Activated T-helper 1 cell treated with anti-CD3 and anti-CD28 coated beads, Interleukin-12 subunit alpha, Interleukin-12 subunit beta, Interleukin-2, Interleukin-4 antibody, amounts not matched to agents 30 ng/mL and 10 ng/mL and 1 ng/mL, durations not matched to agents 14 hours and 24 hours and 36 hours (primary cell): ENCODE results near the gene SBNO2. TPM values are rescaled to one million over a fixed set of nuclear protein-coding genes. Genes with fewer than 3 reads are reported as not detected.

ENCODE experiments used
- DNase-seq: peaks from one replicate; pipeline ENCODE4 v3.0.0; 2021; ENCODE audit warnings: low spot score
- H3K27ac Mint-ChIP-seq: one replicate; pipeline ENCODE4 v1.8.0; 2021; ENCODE audit warnings: mild to moderate bottlenecking, mixed read lengths
- H3K27me3 Mint-ChIP-seq: one replicate; pipeline ENCODE4 v1.8.0; 2022; ENCODE audit warnings: mild to moderate bottlenecking, moderate library complexity, mixed read lengths; ENCODE audit not compliant: insufficient read depth
- H3K36me3 Mint-ChIP-seq: one replicate; pipeline ENCODE4 v1.8.0; 2021; ENCODE audit warnings: low read depth, mixed read lengths
- H3K4me1 Mint-ChIP-seq: one replicate; pipeline ENCODE4 v1.8.0; 2021; ENCODE audit warnings: low read depth, mixed read lengths
- H3K4me3 Mint-ChIP-seq: one replicate; pipeline ENCODE4 v1.8.0; 2021; ENCODE audit warnings: mild to moderate bottlenecking, moderate library complexity, mixed read lengths
- H3K9me3 Mint-ChIP-seq: one replicate; pipeline ENCODE4 v1.8.0; 2021; ENCODE audit warnings: mixed read lengths
- intact Hi-C: fragments of 100-400 bp; cut with micrococcal nuclease; formaldehyde crosslinking; loops from one replicate; pipeline ENCODE4 v1.15.1; 2024
- total RNA-seq: library from RNA; stranded (reverse); gene quantifications from 2 replicates; pipeline ENCODE4 v1.2.3, GENCODE V29; 2022

The SBNO2 gene
- total RNA-seq, 1 donor from 2014 or later, result 96.9 TPM

- intact Hi-C loops, result loop anchor here (1.0 to 5.0 kb wide), 4 partner anchors 10 to 145 kb away; partner anchors contain the start of gene GPX4
- Mint-ChIP-seq H3K36me3 (peaks cover 19% of the 10 kb centered on the region), H3K27ac (peak overlapping the region; percentile 79), H3K9me3 (no peaks in the 10 kb centered on the region), H3K4me1 (peaks cover 22% of the 10 kb centered on the region), H3K27me3 (no peaks in the 10 kb centered on the region), H3K4me3 (peak overlapping the region; percentile 90)
- no peak for DNase-seq
Measured at GRCh38 chr19:1067341-1067957, 106.6 kb downstream of the SBNO2 start.

DNA sequence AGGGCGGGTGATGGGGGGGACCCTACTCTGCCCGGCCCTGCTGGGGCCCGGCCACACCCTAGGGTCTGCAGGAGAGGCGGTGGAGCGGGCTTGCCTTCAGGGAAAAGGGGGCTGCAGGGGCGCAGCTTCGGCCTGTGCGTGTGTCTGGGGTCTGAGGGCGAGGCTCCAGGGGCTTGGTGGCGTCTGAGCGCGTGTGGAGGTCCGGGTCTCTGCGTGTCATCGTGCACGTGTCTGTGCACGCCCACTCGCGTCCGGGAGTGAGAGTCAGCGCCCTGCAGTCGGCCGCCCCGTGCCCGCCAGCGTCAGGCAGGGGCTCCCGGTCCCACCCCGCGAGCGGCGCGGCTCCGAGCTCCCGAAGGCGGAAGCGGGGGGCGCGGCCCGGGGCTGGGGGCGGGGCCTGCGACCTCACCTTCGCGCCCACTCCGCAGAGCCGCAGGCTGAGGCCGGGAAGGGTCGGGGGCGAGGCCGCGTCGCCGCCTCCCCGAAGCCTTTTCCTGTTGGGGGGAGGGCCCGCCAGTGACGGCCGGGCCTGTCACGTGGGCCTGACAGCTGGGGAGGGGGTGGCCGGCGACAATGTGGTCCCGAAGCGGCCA lies 107.2 kb downstream of the SBNO2 start, which contains the start of gene ARHGAP45:
Gene ARHGAP45, plus strand, starts transcription at position 420 of the 593 bp plus-strand sequence. CDS start 239 bp downstream, outside the sequence.
- Mint-ChIP-seq H3K9me3 (no peaks in the 10 kb centered on the region), H3K4me3 (peak within 1 kb of the TSS; percentile 90), H3K27ac (peak within 1 kb of the TSS; percentile 79), H3K36me3 (peaks cover 13% of the 10 kb centered on the region), H3K4me1 (peaks cover 18% of the 10 kb centered on the region), H3K27me3 (no peaks in the 10 kb centered on the region)
- intact Hi-C loops, result loop anchor here (1.0 to 5.0 kb wide), 4 partner anchors 10 to 145 kb away; partner anchors contain the start of gene GPX4
- peak; percentile 85 for DNase-seq

- Mint-ChIP-seq H3K27ac (peak overlapping the region; percentile 8), H3K4me3 (peak overlapping the region; percentile 66), H3K9me3 (no peaks in the 10 kb centered on the region), H3K36me3 (peaks cover 10% of the 10 kb centered on the region), H3K27me3 (no peaks in the 10 kb centered on the region), H3K4me1 (peaks cover 15% of the 10 kb centered on the region)
- intact Hi-C loops, result loop anchor here (5.0 kb wide), 2 partner anchors 36 to 144 kb away; partner anchors contain the start of gene GPX4
- DNase-seq, result no peak
Measured at GRCh38 chr19:1066251-1066747, 107.8 kb downstream of the SBNO2 start.

- H3K4me3 Mint-ChIP-seq, result peak overlapping the region; percentile 61
- intact Hi-C loops, result loop anchor here (5.0 kb wide), 2 partner anchors 37 to 143 kb away; partner anchors contain the start of gene GPX4
- no peaks in the 10 kb centered on the region for H3K9me3 Mint-ChIP-seq
- peaks cover 15% of the 10 kb centered on the region for H3K4me1 Mint-ChIP-seq
- peak overlapping the region; percentile 74 for H3K27ac Mint-ChIP-seq
- no peak for DNase-seq
- H3K27me3 Mint-ChIP-seq, result no peaks in the 10 kb centered on the region
- H3K36me3 Mint-ChIP-seq, result peaks cover 10% of the 10 kb centered on the region
Measured at GRCh38 chr19:1065606-1066109, 108.4 kb downstream of the SBNO2 start.

DNA sequence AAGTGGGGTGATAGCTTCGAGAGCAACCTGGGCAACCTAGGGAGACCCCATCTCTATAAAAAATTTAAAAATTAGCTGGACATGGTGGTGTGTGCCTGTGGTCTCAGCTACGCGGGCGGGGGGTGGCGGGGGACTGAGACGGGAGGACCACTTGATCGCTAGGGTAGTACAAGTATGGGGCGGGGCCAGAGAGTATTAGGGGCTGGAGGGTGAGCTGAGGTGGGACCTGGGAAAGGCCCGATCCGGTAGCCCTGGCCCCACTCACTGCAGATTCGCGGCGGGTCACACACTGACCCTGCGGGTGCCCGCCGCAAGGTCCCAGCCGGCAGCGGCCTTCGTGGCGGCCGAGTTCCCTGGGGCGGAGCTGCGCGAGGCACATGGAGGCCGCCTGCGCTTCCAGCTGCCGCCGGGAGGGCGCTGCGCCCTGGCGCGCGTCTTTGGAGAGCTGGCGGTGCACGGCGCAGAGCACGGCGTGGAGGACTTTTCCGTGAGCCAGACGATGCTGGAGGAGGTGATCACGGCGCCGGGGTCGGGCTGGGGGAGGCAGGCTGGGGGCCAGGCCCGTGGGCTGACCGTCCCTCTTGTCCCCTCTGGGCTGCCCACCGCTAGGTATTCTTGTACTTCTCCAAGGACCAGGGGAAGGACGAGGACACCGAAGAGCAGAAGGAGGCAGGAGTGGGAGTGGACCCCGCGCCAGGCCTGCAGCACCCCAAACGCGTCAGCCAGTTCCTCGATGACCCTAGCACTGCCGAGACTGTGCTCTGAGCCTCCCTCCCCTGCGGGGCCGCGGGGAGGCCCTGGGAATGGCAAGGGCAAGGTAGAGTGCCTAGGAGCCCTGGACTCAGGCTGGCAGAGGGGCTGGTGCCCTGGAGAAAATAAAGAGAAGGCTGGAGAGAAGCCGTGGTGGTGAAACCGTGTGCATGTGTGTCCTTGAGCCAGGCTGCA lies 109.1 kb downstream of the SBNO2 start:
- Mint-ChIP-seq H3K4me1 (peaks cover 15% of the 10 kb centered on the region), H3K9me3 (no peaks in the 10 kb centered on the region), H3K4me3 (peak overlapping the region; percentile 67), H3K36me3 (peaks cover 10% of the 10 kb centered on the region), H3K27me3 (no peaks in the 10 kb centered on the region), H3K27ac (peak overlapping the region; percentile 74)
- intact Hi-C loops, result loop anchor here (5.0 kb wide), 2 partner anchors 37 to 143 kb away; partner anchors contain the start of gene GPX4
- peak; percentile 72 for DNase-seq

DNA sequence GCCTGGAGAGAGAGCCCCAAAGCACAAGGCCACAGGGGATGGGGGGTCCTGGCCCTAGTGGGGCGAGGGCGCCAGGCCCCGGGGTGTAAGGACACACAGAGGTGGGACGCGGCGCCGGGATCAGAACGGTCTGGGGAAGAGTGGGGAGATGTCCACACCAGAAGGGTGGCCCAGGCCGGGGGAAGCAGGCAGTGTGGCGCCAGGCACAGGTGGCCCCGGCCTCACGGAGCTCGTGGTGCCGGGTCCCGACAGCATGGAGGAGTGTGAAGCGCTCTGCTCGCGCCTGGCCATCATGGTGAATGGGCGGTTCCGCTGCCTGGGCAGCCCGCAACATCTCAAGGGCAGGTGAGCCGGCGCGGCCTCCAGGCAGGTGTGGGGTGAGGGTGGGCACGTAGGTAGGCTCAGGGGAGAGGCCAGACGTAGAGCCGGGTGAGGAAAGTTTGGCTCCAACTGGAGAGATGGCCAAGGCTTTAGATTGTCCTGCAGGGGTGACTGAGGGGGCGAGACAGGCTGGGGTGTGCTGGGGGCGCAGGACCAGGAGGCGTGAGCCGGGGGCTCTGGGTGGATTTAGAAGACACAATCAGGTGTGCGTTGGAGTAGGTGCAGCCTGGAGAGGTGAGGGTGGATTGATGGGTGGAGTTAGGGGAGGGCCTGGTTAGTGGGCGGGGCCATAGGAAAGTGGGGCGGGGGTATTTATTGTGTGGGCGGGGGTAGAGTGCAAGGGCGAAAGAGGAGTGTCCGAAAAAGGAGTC lies 110.0 kb downstream of the SBNO2 start:
- Mint-ChIP-seq H3K4me3 (peak overlapping the region; percentile 22), H3K9me3 (no peaks in the 10 kb centered on the region), H3K36me3 (peaks cover 6% of the 10 kb centered on the region), H3K27me3 (no peaks in the 10 kb centered on the region), H3K4me1 (peaks cover 11% of the 10 kb centered on the region), H3K27ac (no peak overlapping the region)
- intact Hi-C loops, result loop anchor here (1.0 kb wide), 3 partner anchors 18 to 192 kb away; no protein-coding TSS in a partner anchor
- no peak for DNase-seq

GRCh38 chr19:1063030-1063908 lies 110.8 kb downstream of the SBNO2 start:
- intact Hi-C loops, result loop anchor here (1.0 kb wide), 3 partner anchors 19 to 191 kb away; no protein-coding TSS in a partner anchor
- no peaks in the 10 kb centered on the region for H3K36me3 Mint-ChIP-seq
- H3K27ac Mint-ChIP-seq, result no peak overlapping the region
- no peak overlapping the region for H3K4me3 Mint-ChIP-seq
- H3K4me1 Mint-ChIP-seq, result peaks cover 7% of the 10 kb centered on the region
- no peaks in the 10 kb centered on the region for H3K27me3 Mint-ChIP-seq
- H3K9me3 Mint-ChIP-seq, result no peaks in the 10 kb centered on the region
- DNase-seq, result peak; percentile 70

DNA sequence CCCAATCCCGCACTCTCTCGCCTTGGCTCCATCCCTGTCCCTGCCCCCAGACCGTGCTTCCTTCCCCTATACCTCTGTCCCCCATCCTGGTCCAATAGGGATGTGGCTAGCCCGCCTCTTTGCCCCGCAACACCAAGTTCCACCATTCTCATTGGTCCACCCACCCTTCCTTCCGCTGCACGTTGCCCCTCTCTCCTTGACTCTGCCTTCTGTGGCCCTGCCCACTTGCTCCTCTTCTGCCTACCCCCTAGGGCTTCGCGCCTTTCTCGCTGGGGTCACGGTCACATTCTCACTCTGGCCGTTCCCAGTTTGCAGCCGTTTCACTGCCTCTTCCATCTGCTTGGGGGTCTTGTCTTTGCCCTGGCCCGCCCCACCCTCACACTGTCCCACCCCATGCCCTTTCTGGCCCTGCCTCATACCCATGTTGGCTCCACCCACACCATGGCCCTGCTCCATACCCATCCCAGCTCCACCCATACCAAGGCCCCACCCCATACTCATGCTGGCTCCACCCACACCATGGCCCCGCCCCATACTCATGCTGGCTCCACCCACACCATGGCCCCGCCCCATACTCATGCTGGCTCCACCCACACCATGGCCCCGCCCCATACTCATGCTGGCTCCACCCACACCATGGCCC lies 111.6 kb downstream of the SBNO2 start:
- intact Hi-C loops, result loop anchor here (1.0 kb wide), 4 partner anchors 20 to 190 kb away; partner anchors contain the start of gene ABCA7
- DNase-seq, result no peak
- H3K4me3 Mint-ChIP-seq, result no peak overlapping the region

GRCh38 chr19:1061987-1062386 lies 112.1 kb downstream of the SBNO2 start:
- Mint-ChIP-seq H3K4me3 (no peak overlapping the region), H3K27me3 (no peaks in the 10 kb centered on the region), H3K9me3 (no peaks in the 10 kb centered on the region), H3K36me3 (peaks cover 5% of the 10 kb centered on the region), H3K27ac (no peak overlapping the region), H3K4me1 (peaks cover 18% of the 10 kb centered on the region)
- intact Hi-C loops, result loop anchor here (1.0 kb wide), 1 partner anchor 22 kb away; the partner anchor contains the start of gene ABCA7
- DNase-seq, result no peak

More for the DNA sequence above, 111.6 kb downstream of the SBNO2 start:
- Mint-ChIP-seq H3K27ac (no peak overlapping the region), H3K36me3 (peaks cover 3% of the 10 kb centered on the region), H3K4me1 (peaks cover 14% of the 10 kb centered on the region), H3K9me3 (no peaks in the 10 kb centered on the region), H3K27me3 (no peaks in the 10 kb centered on the region)

DNA sequence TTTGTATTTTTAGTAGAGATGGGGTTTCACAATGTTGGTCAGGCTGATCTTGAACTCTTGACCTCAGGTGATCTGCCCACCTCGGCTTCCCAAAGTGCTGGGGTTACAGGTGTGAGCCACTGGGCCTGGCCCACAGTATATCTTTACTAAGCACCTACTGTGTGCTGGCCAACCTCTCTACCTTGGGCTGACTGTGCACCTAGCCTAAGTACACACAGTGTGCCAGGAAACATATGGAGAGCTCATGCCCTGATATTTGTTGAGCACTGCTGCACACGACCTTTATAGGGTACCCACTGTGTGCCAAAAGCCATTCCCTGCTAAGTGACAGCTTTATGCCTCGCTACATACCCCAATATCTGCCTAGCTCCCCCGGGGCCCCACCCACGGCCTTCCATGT lies 113.4 kb downstream of the SBNO2 start:
- Mint-ChIP-seq H3K4me3 (no peak overlapping the region), H3K27ac (no peak overlapping the region), H3K4me1 (peaks cover 18% of the 10 kb centered on the region), H3K27me3 (no peaks in the 10 kb centered on the region), H3K9me3 (no peaks in the 10 kb centered on the region), H3K36me3 (peaks cover 11% of the 10 kb centered on the region)
- intact Hi-C loops, result no loop called here
- DNase-seq, result no peak
